ENCODE results near the gene TBX15.

Gene TBX15

GRCh38 chr1:118881751-118882150 lies 106.4 kb downstream of the TBX15 start:
- no peak for DNase-seq (ENCODE audit: insufficient read length, low spot score)
- no peak for FAIRE-seq
- no peak for TF ChIP-seq POLR2AphosphoS5 (IDR thresholded peaks at IDR 0.05; ENCODE audit: low read depth, low read length)
- no peak for TF ChIP-seq POU2F2 (IDR thresholded peaks at IDR 0.05; ENCODE audit: low read depth, low read length)
- no peak for TF ChIP-seq POLR2A (IDR thresholded peaks at IDR 0.05; ENCODE audit: low read depth, low read length)
- TF ChIP-seq TAF1 (IDR thresholded peaks at IDR 0.05; ENCODE audit: low read depth, low read length): no peak
- no peak for TF ChIP-seq SPI1 (IDR thresholded peaks at IDR 0.05; ENCODE audit: low read depth, low read length)
- no peak for TF ChIP-seq PAX5 (IDR thresholded peaks at IDR 0.05; ENCODE audit: insufficient read depth, low read length, severe bottlenecking)

- FAIRE-seq (no peak), DNase-seq (ENCODE audit: insufficient read length, low spot score) (no peak)
- TF ChIP-seq POLR2A (IDR thresholded peaks at IDR 0.05; ENCODE audit: low read depth, low read length) (no peak), POLR2AphosphoS5 (IDR thresholded peaks at IDR 0.05; ENCODE audit: low read depth, low read length) (no peak), SPI1 (IDR thresholded peaks at IDR 0.05; ENCODE audit: low read depth, low read length) (no peak), POU2F2 (IDR thresholded peaks at IDR 0.05; ENCODE audit: low read depth, low read length) (no peak), TAF1 (IDR thresholded peaks at IDR 0.05; ENCODE audit: low read depth, low read length) (no peak), PAX5 (IDR thresholded peaks at IDR 0.05; ENCODE audit: insufficient read depth, low read length, severe bottlenecking) (no peak)
Measured at GRCh38 chr1:118878661-118879060, 109.5 kb downstream of the TBX15 start.

- DNase-seq (ENCODE audit: insufficient read length, low spot score): no peak
- FAIRE-seq: no peak
- TF ChIP-seq POLR2A (IDR thresholded peaks at IDR 0.05; ENCODE audit: low read depth, low read length) (no peak), TAF1 (IDR thresholded peaks at IDR 0.05; ENCODE audit: low read depth, low read length) (no peak), POLR2AphosphoS5 (IDR thresholded peaks at IDR 0.05; ENCODE audit: low read depth, low read length) (no peak)
Measured at GRCh38 chr1:118877668-118878396, 110.3 kb downstream of the TBX15 start.

- FAIRE-seq (no peak), DNase-seq (ENCODE audit: insufficient read length, low spot score) (no peak)
- TF ChIP-seq POU2F2 (IDR thresholded peaks at IDR 0.05; ENCODE audit: low read depth, low read length): no peak
- no peak for TF ChIP-seq POLR2A (IDR thresholded peaks at IDR 0.05; ENCODE audit: low read depth, low read length)
- TF ChIP-seq POLR2AphosphoS5 (IDR thresholded peaks at IDR 0.05; ENCODE audit: low read depth, low read length): no peak
- no peak for TF ChIP-seq TAF1 (IDR thresholded peaks at IDR 0.05; ENCODE audit: low read depth, low read length)
- TF ChIP-seq SPI1 (IDR thresholded peaks at IDR 0.05; ENCODE audit: low read depth, low read length): no peak
Measured at GRCh38 chr1:118871582-118872171, 116.5 kb downstream of the TBX15 start.

GRCh38 chr1:118868387-118868786 lies 119.8 kb downstream of the TBX15 start:
- DNase-seq (ENCODE audit: insufficient read length, low spot score): no peak
- no peak for TF ChIP-seq SPI1 (IDR thresholded peaks at IDR 0.05; ENCODE audit: low read depth, low read length)
- TF ChIP-seq POLR2AphosphoS5 (IDR thresholded peaks at IDR 0.05; ENCODE audit: low read depth, low read length): no peak
- TF ChIP-seq POLR2A (IDR thresholded peaks at IDR 0.05; ENCODE audit: low read depth, low read length): no peak
- no peak for TF ChIP-seq POU2F2 (IDR thresholded peaks at IDR 0.05; ENCODE audit: low read depth, low read length)
- no peak for TF ChIP-seq PAX5 (IDR thresholded peaks at IDR 0.05; ENCODE audit: insufficient read depth, low read length, severe bottlenecking)
- TF ChIP-seq TAF1 (IDR thresholded peaks at IDR 0.05; ENCODE audit: low read depth, low read length): no peak
- no peak for FAIRE-seq

- TF ChIP-seq TAF1 (IDR thresholded peaks at IDR 0.05; ENCODE audit: low read depth, low read length) (no peak), POLR2A (IDR thresholded peaks at IDR 0.05; ENCODE audit: low read depth, low read length) (no peak), POU2F2 (IDR thresholded peaks at IDR 0.05; ENCODE audit: low read depth, low read length) (no peak), SPI1 (IDR thresholded peaks at IDR 0.05; ENCODE audit: low read depth, low read length) (no peak), POLR2AphosphoS5 (IDR thresholded peaks at IDR 0.05; ENCODE audit: low read depth, low read length) (no peak), PAX5 (IDR thresholded peaks at IDR 0.05; ENCODE audit: insufficient read depth, low read length, severe bottlenecking) (no peak)
- FAIRE-seq: no peak
- no peak for DNase-seq (ENCODE audit: insufficient read length, low spot score)
Measured at GRCh38 chr1:118866330-118866729, 121.8 kb downstream of the TBX15 start.

- TF ChIP-seq SPI1 (IDR thresholded peaks at IDR 0.05; ENCODE audit: low read depth, low read length): no peak
- no peak for TF ChIP-seq TAF1 (IDR thresholded peaks at IDR 0.05; ENCODE audit: low read depth, low read length)
- no peak for TF ChIP-seq POLR2AphosphoS5 (IDR thresholded peaks at IDR 0.05; ENCODE audit: low read depth, low read length)
- TF ChIP-seq PAX5 (IDR thresholded peaks at IDR 0.05; ENCODE audit: insufficient read depth, low read length, severe bottlenecking): no peak
- TF ChIP-seq POLR2A (IDR thresholded peaks at IDR 0.05; ENCODE audit: low read depth, low read length): no peak
- TF ChIP-seq POU2F2 (IDR thresholded peaks at IDR 0.05; ENCODE audit: low read depth, low read length): no peak
- DNase-seq (ENCODE audit: insufficient read length, low spot score) (no peak), FAIRE-seq (no peak)
Measured at GRCh38 chr1:118863688-118864087, 124.5 kb downstream of the TBX15 start.

GRCh38 chr1:118862755-118863154 lies 125.4 kb downstream of the TBX15 start:
- TF ChIP-seq POU2F2 (IDR thresholded peaks at IDR 0.05; ENCODE audit: low read depth, low read length): no peak
- no peak for TF ChIP-seq SPI1 (IDR thresholded peaks at IDR 0.05; ENCODE audit: low read depth, low read length)
- TF ChIP-seq POLR2A (IDR thresholded peaks at IDR 0.05; ENCODE audit: low read depth, low read length): no peak
- TF ChIP-seq POLR2AphosphoS5 (IDR thresholded peaks at IDR 0.05; ENCODE audit: low read depth, low read length): no peak
- no peak for TF ChIP-seq TAF1 (IDR thresholded peaks at IDR 0.05; ENCODE audit: low read depth, low read length)
- TF ChIP-seq PAX5 (IDR thresholded peaks at IDR 0.05; ENCODE audit: insufficient read depth, low read length, severe bottlenecking): no peak
- no peak for FAIRE-seq
- no peak for DNase-seq (ENCODE audit: insufficient read length, low spot score)

- FAIRE-seq (no peak), DNase-seq (ENCODE audit: insufficient read length, low spot score) (no peak)
- no peak for TF ChIP-seq POLR2A (IDR thresholded peaks at IDR 0.05; ENCODE audit: low read depth, low read length)
- TF ChIP-seq POU2F2 (IDR thresholded peaks at IDR 0.05; ENCODE audit: low read depth, low read length): no peak
- TF ChIP-seq POLR2AphosphoS5 (IDR thresholded peaks at IDR 0.05; ENCODE audit: low read depth, low read length): no peak
- no peak for TF ChIP-seq PAX5 (IDR thresholded peaks at IDR 0.05; ENCODE audit: insufficient read depth, low read length, severe bottlenecking)
- TF ChIP-seq SPI1 (IDR thresholded peaks at IDR 0.05; ENCODE audit: low read depth, low read length): no peak
- TF ChIP-seq TAF1 (IDR thresholded peaks at IDR 0.05; ENCODE audit: low read depth, low read length): no peak
Measured at GRCh38 chr1:118861216-118861615, 126.9 kb downstream of the TBX15 start.

All from GM12891 (cell line).